OCI-LY3 (cell line): ENCODE measurements around the gene PGS1.

Experiments used
- CTCF ChIP-seq: fragments of 200-600, 300-600 bp; sonication (generic); IDR thresholded peaks from 2 replicates; pipeline ENCODE4 v1.5.1; 2014; ENCODE audit warnings: antibody characterized with exemption, low read length, low read depth
- EZH2phosphoT487 ChIP-seq: fragments of 200-600 bp; shearing (Covaris generic); IDR thresholded peaks from 2 replicates; pipeline ENCODE4 v1.6.1; 2018; ENCODE audit warnings: antibody characterized with exemption, mixed run types, low read depth

- TF ChIP-seq CTCF = no peak
- TF ChIP-seq EZH2phosphoT487 = no peak
Observed at GRCh38 chr17:78342449-78343186, 35.8 kb upstream of the PGS1 start.
